PC-3 (cell line): ENCODE data around the gene CHD2. TPM values are rescaled to one million over a fixed set of nuclear protein-coding genes. Genes with fewer than 3 reads are reported as not detected.

Experiments used
- ATAC-seq: fragments of 200-7000 bp; cut with Tn5 transposase; 2 replicates; pipeline ENCODE4 v1.9.1; 2020; ENCODE audit warnings: mild to moderate bottlenecking, moderate library complexity
- BruUV-seq: library from RNA; stranded (reverse); fragments of 400-500 nt; replicated peaks from 2 replicates; lab custom pipeline; 2021; lab: Mats Ljungman, UMichigan
- CTCF ChIA-PET: fragments of 300-600 bp; sonication (Branson Sonifier 250); formaldehyde crosslinking; loops from one replicate; lab custom pipeline; 2022; ENCODE audit warnings: antibody characterized with exemption; lab: Charles Lee
- POLR2A ChIA-PET: fragments of 300-600 bp; sonication (Branson Sonifier 250); formaldehyde crosslinking; loops from one replicate; lab custom pipeline; 2022; ENCODE audit warnings: antibody characterized with exemption; ENCODE audit not compliant: unreplicated experiment; lab: Charles Lee
- DNase-seq: peaks from one replicate; pipeline ENCODE4 v3.0.0-alpha.2; 2015
- H2AFZ ChIP-seq: fragments of 300-600 bp; sonication (generic); 2 replicates; pipeline ENCODE4 v1.6.0; 2016; ENCODE audit warnings: antibody characterized with exemption, low read length
- H3F3A ChIP-seq: fragments of 300-600 bp; sonication (generic); one replicate; pipeline ENCODE4 v1.6.0; 2017; ENCODE audit warnings: antibody characterized with exemption, low read length, control low read depth, mild to moderate bottlenecking; ENCODE audit not compliant: unreplicated experiment
- H3K27ac ChIP-seq: fragments of 300-600 bp; sonication (generic); 2 replicates; pipeline ENCODE4 v1.5.1; 2016; ENCODE audit warnings: mild to moderate bottlenecking, low read length
- H3K27me3 ChIP-seq: fragments of 300-600 bp; sonication (generic); 2 replicates; pipeline ENCODE4 v1.6.1; 2016; ENCODE audit warnings: low read length, mixed read lengths
- H3K36me3 ChIP-seq: fragments of 300-600 bp; sonication (generic); 2 replicates; pipeline ENCODE4 v1.6.1; 2016; ENCODE audit warnings: low read depth, mixed run types, low read length, mixed read lengths
- H3K4me1 ChIP-seq: fragments of 300-600 bp; sonication (generic); 2 replicates; pipeline ENCODE4 v1.5.1; 2016; ENCODE audit warnings: low read length; ENCODE audit not compliant: insufficient read depth
- H3K4me2 ChIP-seq: fragments of 300-600 bp; sonication (generic); 2 replicates; pipeline ENCODE4 v1.6.0; 2016; ENCODE audit warnings: low read length
- H3K4me3 ChIP-seq: fragments of 300-600 bp; sonication (generic); 2 replicates; pipeline ENCODE4 v1.5.1; 2016; ENCODE audit warnings: mild to moderate bottlenecking, low read length, mixed read lengths
- H3K79me2 ChIP-seq: fragments of 300-600 bp; sonication (generic); 2 replicates; pipeline ENCODE4 v1.6.1; 2017; ENCODE audit warnings: low read length, mixed read lengths
- H3K9ac ChIP-seq: fragments of 300-600 bp; sonication (generic); 2 replicates; pipeline ENCODE4 v1.6.0; 2016; ENCODE audit warnings: mild to moderate bottlenecking, low read length
- H3K9me2 ChIP-seq: fragments of 300-600 bp; sonication (generic); replicated peaks from 2 replicates; pipeline ENCODE4 v1.6.1; 2016; ENCODE audit warnings: mixed run types, low read length, mixed read lengths
- H3K9me3 ChIP-seq: fragments of 300-600 bp; sonication (generic); 2 replicates; pipeline ENCODE4 v1.6.1; 2016; ENCODE audit warnings: low read length, mixed read lengths
- H4K20me1 ChIP-seq: fragments of 300-600 bp; sonication (generic); 2 replicates; pipeline ENCODE4 v1.6.1; 2016; ENCODE audit warnings: low read length, mixed read lengths
- EZH2 ChIP-seq: fragments of 300-600 bp; sonication (generic); IDR thresholded peaks from one replicate; pipeline ENCODE4 v1.6.1; 2017; ENCODE audit warnings: antibody characterized with exemption, mild to moderate bottlenecking, low read length; ENCODE audit not compliant: unreplicated experiment
- EZH2phosphoT487 ChIP-seq: fragments of 300-600 bp; sonication (generic); IDR thresholded peaks from 2 replicates; pipeline ENCODE4 v1.6.1; 2018; ENCODE audit warnings: mild to moderate bottlenecking, antibody characterized with exemption, low read length, borderline replicate concordance
- intact Hi-C: fragments of 100-400 bp; cut with micrococcal nuclease; formaldehyde crosslinking; loops from 2 replicates; pipeline ENCODE4 v1.9.0; 2023
- total RNA-seq: library from RNA; depleted of rRNA; stranded (reverse); fragments of >200 nt; gene quantifications from 2 replicates; pipeline ENCODE4 v1.2.3, GENCODE V29; 2014
- TF ChIP-seq, protein P1 (sequence below): fragments of 300-600 bp; sonication (generic); conservative IDR thresholded peaks from 2 replicates; pipeline ENCODE4 v1.5.1; 2017; ENCODE audit warnings: antibody characterized with exemption, low read depth, mild to moderate bottlenecking, low read length

CHD2 gene
- total RNA-seq, 1 experiment from 2014 or later = 42.7 TPM

DNA sequence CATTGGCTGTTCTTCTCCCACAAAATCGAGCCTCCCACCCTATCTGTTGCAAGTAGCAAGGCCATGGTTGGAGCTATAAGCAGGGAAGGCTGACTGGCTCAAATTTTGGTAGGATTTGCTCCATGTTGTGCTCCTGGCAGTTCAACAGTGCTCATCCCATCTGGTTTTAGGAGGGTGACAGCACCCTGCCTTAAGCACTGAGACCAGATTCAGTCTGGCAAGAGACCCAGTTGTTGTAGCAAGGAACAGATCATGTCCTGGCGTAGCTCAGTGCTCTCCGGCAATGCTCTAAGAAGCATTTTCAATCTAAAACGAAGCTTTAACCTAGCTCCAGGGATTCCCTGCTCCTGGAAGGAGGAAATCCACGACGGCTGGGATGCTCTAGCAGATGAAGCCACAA lies 97.7 kb downstream of the CHD2 start:
- Histone ChIP-seq H3K79me2 (no peaks in the 10 kb centered on the region), H3K4me3 (no peak overlapping the region), H3K4me2 (no peak overlapping the region), H3K4me1 (no peaks in the 10 kb centered on the region), H3K9ac (no peak overlapping the region), H3K27me3 (no peaks in the 10 kb centered on the region), H3K9me3 (no peaks in the 10 kb centered on the region), H3K36me3 (peaks cover 74% of the 10 kb centered on the region), H3K9me2 (no peaks in the 10 kb centered on the region), H4K20me1 (no peaks in the 10 kb centered on the region), H3K27ac (no peak overlapping the region), H3F3A (no peaks in the 10 kb centered on the region), H2AFZ (no peak overlapping the region)
- no peak for TF ChIP-seq EZH2phosphoT487
- TF ChIP-seq, protein P1, sequence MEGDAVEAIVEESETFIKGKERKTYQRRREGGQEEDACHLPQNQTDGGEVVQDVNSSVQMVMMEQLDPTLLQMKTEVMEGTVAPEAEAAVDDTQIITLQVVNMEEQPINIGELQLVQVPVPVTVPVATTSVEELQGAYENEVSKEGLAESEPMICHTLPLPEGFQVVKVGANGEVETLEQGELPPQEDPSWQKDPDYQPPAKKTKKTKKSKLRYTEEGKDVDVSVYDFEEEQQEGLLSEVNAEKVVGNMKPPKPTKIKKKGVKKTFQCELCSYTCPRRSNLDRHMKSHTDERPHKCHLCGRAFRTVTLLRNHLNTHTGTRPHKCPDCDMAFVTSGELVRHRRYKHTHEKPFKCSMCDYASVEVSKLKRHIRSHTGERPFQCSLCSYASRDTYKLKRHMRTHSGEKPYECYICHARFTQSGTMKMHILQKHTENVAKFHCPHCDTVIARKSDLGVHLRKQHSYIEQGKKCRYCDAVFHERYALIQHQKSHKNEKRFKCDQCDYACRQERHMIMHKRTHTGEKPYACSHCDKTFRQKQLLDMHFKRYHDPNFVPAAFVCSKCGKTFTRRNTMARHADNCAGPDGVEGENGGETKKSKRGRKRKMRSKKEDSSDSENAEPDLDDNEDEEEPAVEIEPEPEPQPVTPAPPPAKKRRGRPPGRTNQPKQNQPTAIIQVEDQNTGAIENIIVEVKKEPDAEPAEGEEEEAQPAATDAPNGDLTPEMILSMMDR = no peak
- TF ChIP-seq EZH2 = no peak
- ChIA-PET POLR2A (no interaction called here), CTCF (no interaction called here)
- BruUV-seq = no TSS peak
- DNase-seq = no peak
- intact Hi-C loops = no loop called here
- no peak for ATAC-seq

DNA sequence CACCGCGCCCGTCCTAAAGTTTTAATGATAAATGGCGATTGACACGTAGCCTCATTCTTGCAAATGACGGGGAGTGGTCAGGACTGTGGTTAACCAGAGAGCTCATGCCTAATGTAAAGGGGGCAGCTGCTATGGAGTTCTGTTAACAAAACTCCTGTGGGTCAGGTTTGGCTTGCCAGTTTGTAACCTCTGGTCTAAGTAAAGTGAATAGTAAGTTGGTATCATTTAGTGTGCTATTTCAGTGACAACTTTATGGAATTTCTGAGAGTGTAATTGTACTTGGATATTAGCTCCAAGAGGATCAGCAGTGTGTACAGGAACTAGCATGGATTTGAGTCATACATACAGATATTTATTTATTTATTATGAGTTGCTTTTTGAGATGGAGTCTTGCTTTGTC lies 101.0 kb downstream of the CHD2 start:
- CTCF ChIA-PET = no interaction called here
- POLR2A ChIA-PET = interaction anchor here (0.6 kb wide), 1 partner anchor 119 kb away, joined by 3 read pairs; no protein-coding TSS in a partner anchor
- no peak overlapping the region for H3K4me2 ChIP-seq
- no TSS peak for BruUV-seq
- H3K4me3 ChIP-seq = no peak overlapping the region
- H4K20me1 ChIP-seq = no peaks in the 10 kb centered on the region
- peaks cover 73% of the 10 kb centered on the region for H3K36me3 ChIP-seq
- TF ChIP-seq EZH2phosphoT487 (no peak), EZH2 (no peak)
- TF ChIP-seq, protein P1 = no peak
- no peak overlapping the region for H2AFZ ChIP-seq
- H3K27me3 ChIP-seq = no peaks in the 10 kb centered on the region
- ATAC-seq (no peak), DNase-seq (no peak)
- intact Hi-C loops = no loop called here
- H3K9me3 ChIP-seq = no peaks in the 10 kb centered on the region
- H3F3A ChIP-seq = no peaks in the 10 kb centered on the region
- no peaks in the 10 kb centered on the region for H3K9me2 ChIP-seq
- no peaks in the 10 kb centered on the region for H3K4me1 ChIP-seq
- no peaks in the 10 kb centered on the region for H3K79me2 ChIP-seq
- no peak overlapping the region for H3K9ac ChIP-seq
- no peak overlapping the region for H3K27ac ChIP-seq

DNA sequence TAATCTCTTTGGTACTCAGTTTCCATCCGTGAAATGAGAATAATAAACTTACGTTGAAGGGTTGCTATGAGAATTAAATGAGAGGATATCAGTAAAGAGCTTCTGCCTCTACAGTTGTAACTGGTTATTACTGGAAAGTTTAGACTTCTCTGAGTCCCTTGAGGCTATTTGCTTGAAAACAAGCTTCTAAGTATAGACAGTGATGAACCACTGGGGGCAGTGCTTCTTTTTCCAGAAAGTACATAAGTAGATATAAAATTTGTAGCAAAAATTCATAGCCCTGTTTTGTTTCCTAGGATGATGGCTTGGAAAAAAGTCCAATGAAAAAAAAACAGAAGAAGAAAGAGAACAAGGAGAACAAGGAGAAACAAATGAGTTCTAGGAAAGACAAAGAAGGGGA lies 101.8 kb downstream of the CHD2 start:
- CTCF ChIA-PET = interaction anchor here (0.6 kb wide), 1 partner anchor 84 kb away, joined by 3 read pairs; no protein-coding TSS in a partner anchor
- peaks cover 70% of the 10 kb centered on the region for H3K36me3 ChIP-seq
- no peaks in the 10 kb centered on the region for H3K9me3 ChIP-seq
- H3K4me2 ChIP-seq = no peak overlapping the region
- no peaks in the 10 kb centered on the region for H3K9me2 ChIP-seq
- DNase-seq (peak; percentile 21), ATAC-seq (no peak)
- no peaks in the 10 kb centered on the region for H3F3A ChIP-seq
- no peaks in the 10 kb centered on the region for H3K79me2 ChIP-seq
- POLR2A ChIA-PET = no interaction called here
- H2AFZ ChIP-seq = no peak overlapping the region
- H3K4me1 ChIP-seq = no peaks in the 10 kb centered on the region
- H4K20me1 ChIP-seq = no peaks in the 10 kb centered on the region
- TF ChIP-seq EZH2phosphoT487 = no peak
- TF ChIP-seq, protein P1 = peak; percentile 50
- intact Hi-C loops = no loop called here
- no TSS peak for BruUV-seq
- H3K27me3 ChIP-seq = no peaks in the 10 kb centered on the region
- no peak overlapping the region for H3K9ac ChIP-seq
- H3K27ac ChIP-seq = no peak overlapping the region
- no peak overlapping the region for H3K4me3 ChIP-seq
